SH-SY5Y (cell line): ENCODE measurements around the gene MAP3K2.

Experiments
- GATA2 ChIP-seq: IDR thresholded peaks from 2 replicates; pipeline ENCODE4 v1.6.1; 2011; ENCODE audit warnings: mild to moderate bottlenecking, low read depth, low read length
- GATA3 ChIP-seq: IDR thresholded peaks from 2 replicates; pipeline ENCODE4 v1.6.1; 2011; ENCODE audit warnings: low read depth, mild to moderate bottlenecking, low read length, moderate library complexity

Gene MAP3K2

DNA sequence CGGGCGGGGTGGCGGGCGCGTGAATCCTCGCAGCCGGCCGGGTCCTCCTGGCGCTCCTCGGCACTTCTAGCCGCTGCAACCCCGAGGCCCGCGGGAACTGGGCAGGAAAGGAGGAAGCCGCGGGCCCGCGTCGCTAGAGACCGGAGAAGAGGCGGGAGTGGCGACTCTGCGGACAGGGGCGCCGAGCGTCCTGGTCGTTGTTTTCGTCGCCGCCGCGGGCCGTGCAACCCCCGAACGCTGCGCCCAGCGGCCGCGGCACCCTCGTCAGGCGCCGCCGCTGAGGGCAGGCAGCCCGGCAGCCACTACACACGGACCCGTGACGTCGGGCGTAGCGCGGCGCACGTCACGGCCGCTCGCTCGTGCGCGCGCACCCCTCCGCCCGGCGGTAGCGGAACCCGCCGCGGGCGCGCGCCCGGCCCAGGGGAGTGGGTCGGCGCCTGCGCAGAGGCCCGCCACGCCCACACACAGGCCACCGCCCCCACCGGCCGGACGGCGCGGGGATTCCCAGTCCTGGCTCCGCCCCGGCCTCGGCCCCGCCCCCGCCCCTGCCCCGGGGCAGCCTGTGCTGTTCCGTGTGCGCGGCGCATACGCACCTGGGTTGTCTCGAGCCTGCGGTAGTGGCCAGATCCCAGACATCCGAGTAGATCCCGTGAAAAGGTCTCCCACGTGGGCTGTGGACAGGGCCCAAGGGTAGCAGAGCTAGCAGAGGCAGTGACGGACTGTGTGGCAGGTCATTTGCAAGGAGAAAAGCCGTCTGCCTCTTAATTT lies at the start of gene MAP3K2:
Gene MAP3K2, minus strand, starts transcription at position 321 of the 768 bp plus-strand sequence. CDS start 44,846 bp downstream, outside the sequence.
- TF ChIP-seq GATA3 (no peak), GATA2 (no peak)

GRCh38 chr2:127437056-127437455 lies 49.3 kb upstream of the MAP3K2 start:
- TF ChIP-seq GATA2 (no peak), GATA3 (no peak)

- TF ChIP-seq GATA2 = no peak
- TF ChIP-seq GATA3 = no peak
These were observed 46.7 kb upstream of the MAP3K2 start for GRCh38 chr2:127434515-127434914.

- TF ChIP-seq GATA2 (no peak), GATA3 (no peak)
These were observed 43.7 kb upstream of the MAP3K2 start for GRCh38 chr2:127431408-127432023.

GRCh38 chr2:127429844-127430425 lies 42.2 kb upstream of the MAP3K2 start:
- no peak for TF ChIP-seq GATA3
- no peak for TF ChIP-seq GATA2

DNA sequence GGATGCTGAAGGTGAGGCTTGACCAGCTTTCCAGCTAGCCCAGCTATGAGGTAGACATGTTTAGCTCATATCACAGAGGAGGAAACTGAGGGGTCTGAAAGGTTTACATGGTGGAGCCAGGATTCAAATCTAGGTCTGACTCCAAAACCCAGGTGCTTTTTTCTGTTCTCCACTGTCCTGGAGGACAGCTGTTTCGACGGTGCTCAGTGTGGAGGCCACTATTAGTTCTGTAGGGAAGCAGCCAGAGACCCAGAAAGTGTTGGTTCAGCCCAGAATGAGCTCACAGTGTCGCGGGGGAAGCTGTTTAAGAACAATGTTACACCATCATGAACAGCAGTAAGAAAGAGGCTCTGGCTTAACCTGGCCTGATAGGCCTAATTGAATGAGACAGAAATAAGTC lies 41.5 kb upstream of the MAP3K2 start:
- TF ChIP-seq GATA3 (no peak), GATA2 (no peak)

DNA sequence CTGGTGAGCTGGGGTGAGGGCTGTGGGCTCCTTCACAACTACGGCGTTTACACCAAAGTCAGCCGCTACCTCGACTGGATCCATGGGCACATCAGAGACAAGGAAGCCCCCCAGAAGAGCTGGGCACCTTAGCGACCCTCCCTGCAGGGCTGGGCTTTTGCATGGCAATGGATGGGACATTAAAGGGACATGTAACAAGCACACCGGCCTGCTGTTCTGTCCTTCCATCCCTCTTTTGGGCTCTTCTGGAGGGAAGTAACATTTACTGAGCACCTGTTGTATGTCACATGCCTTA lies 41.0 kb upstream of the MAP3K2 start:
- no peak for TF ChIP-seq GATA3
- no peak for TF ChIP-seq GATA2

DNA sequence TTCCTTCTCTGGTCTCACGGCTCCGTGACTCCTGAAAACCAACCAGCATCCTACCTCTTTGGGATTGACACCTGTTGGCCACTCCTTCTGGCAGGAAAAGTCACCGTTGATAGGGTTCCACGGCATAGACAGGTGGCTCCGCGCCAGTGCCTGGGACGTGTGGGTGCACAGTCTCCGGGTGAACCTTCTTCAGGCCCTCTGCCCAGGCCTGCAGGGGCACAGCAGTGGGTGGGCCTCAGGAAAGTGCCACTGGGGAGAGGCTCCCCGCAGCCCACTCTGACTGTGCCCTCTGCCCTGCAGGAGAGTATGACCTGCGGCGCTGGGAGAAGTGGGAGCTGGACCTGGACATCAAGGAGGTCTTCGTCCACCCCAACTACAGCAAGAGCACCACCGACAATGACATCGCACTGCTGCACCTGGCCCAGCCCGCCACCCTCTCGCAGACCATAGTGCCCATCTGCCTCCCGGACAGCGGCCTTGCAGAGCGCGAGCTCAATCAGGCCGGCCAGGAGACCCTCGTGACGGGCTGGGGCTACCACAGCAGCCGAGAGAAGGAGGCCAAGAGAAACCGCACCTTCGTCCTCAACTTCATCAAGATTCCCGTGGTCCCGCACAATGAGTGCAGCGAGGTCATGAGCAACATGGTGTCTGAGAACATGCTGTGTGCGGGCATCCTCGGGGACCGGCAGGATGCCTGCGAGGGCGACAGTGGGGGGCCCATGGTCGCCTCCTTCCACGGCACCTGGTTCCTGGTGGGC lies 40.5 kb upstream of the MAP3K2 start:
- TF ChIP-seq GATA3 = no peak
- TF ChIP-seq GATA2 = no peak

GRCh38 chr2:127427376-127428056 lies 39.7 kb upstream of the MAP3K2 start:
- no peak for TF ChIP-seq GATA3
- no peak for TF ChIP-seq GATA2

DNA sequence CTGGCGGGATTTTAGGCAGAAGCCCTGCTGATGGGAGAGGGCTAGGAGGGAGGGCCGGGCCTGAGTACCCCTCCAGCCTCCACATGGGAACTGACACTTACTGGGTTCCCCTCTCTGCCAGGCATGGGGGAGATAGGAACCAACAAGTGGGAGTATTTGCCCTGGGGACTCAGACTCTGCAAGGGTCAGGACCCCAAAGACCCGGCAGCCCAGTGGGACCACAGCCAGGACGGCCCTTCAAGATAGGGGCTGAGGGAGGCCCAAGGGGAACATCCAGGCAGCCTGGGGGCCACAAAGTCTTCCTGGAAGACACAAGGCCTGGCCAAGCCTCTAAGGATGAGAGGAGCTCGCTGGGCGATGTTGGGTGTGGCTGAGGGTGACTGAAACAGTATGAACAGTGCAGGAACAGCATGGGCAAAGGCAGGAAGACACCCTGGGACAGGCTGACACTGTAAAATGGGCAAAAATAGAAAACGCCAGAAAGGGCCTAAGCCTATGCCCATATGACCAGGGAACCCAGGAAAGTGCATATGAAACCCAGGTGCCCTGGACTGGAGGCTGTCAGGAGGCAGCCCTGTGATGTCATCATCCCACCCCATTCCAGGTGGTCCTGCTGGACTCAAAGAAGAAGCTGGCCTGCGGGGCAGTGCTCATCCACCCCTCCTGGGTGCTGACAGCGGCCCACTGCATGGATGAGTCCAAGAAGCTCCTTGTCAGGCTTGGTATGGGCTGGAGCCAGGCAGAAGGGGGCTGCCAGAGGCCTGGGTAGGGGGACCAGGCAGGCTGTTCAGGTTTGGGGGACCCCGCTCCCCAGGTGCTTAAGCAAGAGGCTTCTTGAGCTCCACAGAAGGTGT lies 39.0 kb upstream of the MAP3K2 start:
- no peak for TF ChIP-seq GATA2
- TF ChIP-seq GATA3 = no peak

DNA sequence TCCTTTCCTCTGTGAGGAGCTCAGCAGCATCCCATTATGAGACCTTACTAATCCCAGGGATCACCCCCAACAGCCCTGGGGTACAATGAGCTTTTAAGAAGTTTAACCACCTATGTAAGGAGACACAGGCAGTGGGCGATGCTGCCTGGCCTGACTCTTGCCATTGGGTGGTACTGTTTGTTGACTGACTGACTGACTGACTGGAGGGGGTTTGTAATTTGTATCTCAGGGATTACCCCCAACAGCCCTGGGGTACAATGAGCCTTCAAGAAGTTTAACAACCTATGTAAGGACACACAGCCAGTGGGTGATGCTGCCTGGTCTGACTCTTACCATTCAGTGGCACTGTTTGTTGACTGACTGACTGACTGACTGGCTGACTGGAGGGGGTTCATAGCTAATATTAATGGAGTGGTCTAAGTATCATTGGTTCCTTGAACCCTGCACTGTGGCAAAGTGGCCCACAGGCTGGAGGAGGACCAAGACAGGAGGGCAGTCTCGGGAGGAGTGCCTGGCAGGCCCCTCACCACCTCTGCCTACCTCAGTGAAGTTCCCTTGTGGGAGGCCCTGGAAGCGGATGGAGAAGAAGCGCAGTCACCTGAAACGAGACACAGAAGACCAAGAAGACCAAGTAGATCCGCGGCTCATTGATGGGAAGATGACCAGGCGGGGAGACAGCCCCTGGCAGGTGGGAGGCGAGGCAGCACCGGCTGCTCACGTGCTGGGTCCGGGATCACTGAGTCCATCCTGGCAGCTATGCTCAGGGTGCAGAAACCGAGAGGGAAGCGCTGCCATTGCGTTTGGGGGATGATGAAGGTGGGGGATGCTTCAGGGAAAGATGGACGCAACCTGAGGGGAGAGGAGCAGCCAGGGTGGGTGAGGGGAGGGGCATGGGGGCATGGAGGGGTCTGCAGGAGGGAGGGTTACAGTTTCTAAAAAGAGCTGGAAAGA lies 38.0 kb upstream of the MAP3K2 start:
- TF ChIP-seq GATA2 (no peak), GATA3 (no peak)
